Dendritic cell treated with granulocyte-macrophage colony-stimulating factor and Interleukin-4, amounts not matched to agents 40 ng/mL and 50 ng/mL, for 4 days (primary cell): ENCODE results near the gene MBNL3.

Experiments
- H3K27ac Mint-ChIP-seq: one replicate; pipeline ENCODE4 v1.8.0; 2022; ENCODE audit warnings: mild to moderate bottlenecking, mixed read lengths
- H3K27me3 Mint-ChIP-seq: one replicate; pipeline ENCODE4 v1.8.0; 2022; ENCODE audit warnings: mild to moderate bottlenecking, mixed read lengths
- H3K36me3 Mint-ChIP-seq: one replicate; pipeline ENCODE4 v1.8.0; 2022; ENCODE audit warnings: low read depth, mixed read lengths
- H3K4me1 Mint-ChIP-seq: one replicate; pipeline ENCODE4 v1.8.0; 2022; ENCODE audit warnings: low read depth, mixed read lengths
- H3K4me3 Mint-ChIP-seq: one replicate; pipeline ENCODE4 v1.8.0; 2022; ENCODE audit warnings: mild to moderate bottlenecking, moderate library complexity, mixed read lengths
- H3K9me3 Mint-ChIP-seq: one replicate; pipeline ENCODE4 v1.8.0; 2022; ENCODE audit warnings: mixed read lengths
- intact Hi-C: fragments of 100-400 bp; cut with micrococcal nuclease; formaldehyde crosslinking; loops from one replicate; pipeline ENCODE4 v1.15.0; 2022

Gene MBNL3

GRCh38 chrX:132425744-132426318, 63.0 kb downstream of the MBNL3 start:
- peaks cover 6% of the 10 kb centered on the region for H3K4me1 Mint-ChIP-seq
- no peaks in the 10 kb centered on the region for H3K27me3 Mint-ChIP-seq
- H3K9me3 Mint-ChIP-seq = no peaks in the 10 kb centered on the region
- H3K4me3 Mint-ChIP-seq = no peak overlapping the region
- no peaks in the 10 kb centered on the region for H3K36me3 Mint-ChIP-seq
- intact Hi-C loops = no loop called here
- no peak overlapping the region for H3K27ac Mint-ChIP-seq

- no peak overlapping the region for H3K27ac Mint-ChIP-seq
- peaks cover 6% of the 10 kb centered on the region for H3K4me1 Mint-ChIP-seq
- no peaks in the 10 kb centered on the region for H3K27me3 Mint-ChIP-seq
- intact Hi-C loops = no loop called here
- H3K36me3 Mint-ChIP-seq = peaks cover 7% of the 10 kb centered on the region
- H3K4me3 Mint-ChIP-seq = no peak overlapping the region
- no peaks in the 10 kb centered on the region for H3K9me3 Mint-ChIP-seq
Observed at GRCh38 chrX:132423323-132423722, 65.5 kb downstream of the MBNL3 start.

- Mint-ChIP-seq H3K36me3 (peaks cover 2% of the 10 kb centered on the region), H3K27me3 (no peaks in the 10 kb centered on the region), H3K27ac (no peak overlapping the region), H3K4me3 (no peak overlapping the region), H3K9me3 (no peaks in the 10 kb centered on the region), H3K4me1 (no peaks in the 10 kb centered on the region)
- intact Hi-C loops = no loop called here
Observed at GRCh38 chrX:132415012-132415411, 73.8 kb downstream of the MBNL3 start.

GRCh38 chrX:132414404-132414803, 74.4 kb downstream of the MBNL3 start:
- H3K27ac Mint-ChIP-seq = no peak overlapping the region

GRCh38 chrX:132413459-132413858, 75.4 kb downstream of the MBNL3 start:
- H3K4me1 Mint-ChIP-seq = no peaks in the 10 kb centered on the region
- no peaks in the 10 kb centered on the region for H3K27me3 Mint-ChIP-seq
- no peaks in the 10 kb centered on the region for H3K9me3 Mint-ChIP-seq
- intact Hi-C loops = no loop called here
- no peak overlapping the region for H3K27ac Mint-ChIP-seq
- no peaks in the 10 kb centered on the region for H3K36me3 Mint-ChIP-seq
- H3K4me3 Mint-ChIP-seq = no peak overlapping the region

More at GRCh38 chrX:132414404-132414803, 74.4 kb downstream of the MBNL3 start:
- Mint-ChIP-seq H3K4me1 (no peaks in the 10 kb centered on the region), H3K36me3 (no peaks in the 10 kb centered on the region), H3K4me3 (no peak overlapping the region), H3K27me3 (no peaks in the 10 kb centered on the region), H3K9me3 (no peaks in the 10 kb centered on the region)
- intact Hi-C loops = no loop called here

GRCh38 chrX:132412208-132412607, 76.6 kb downstream of the MBNL3 start:
- peaks cover 7% of the 10 kb centered on the region for H3K4me1 Mint-ChIP-seq
- H3K27ac Mint-ChIP-seq = no peak overlapping the region
- no peaks in the 10 kb centered on the region for H3K36me3 Mint-ChIP-seq
- no peaks in the 10 kb centered on the region for H3K27me3 Mint-ChIP-seq
- intact Hi-C loops = no loop called here
- no peaks in the 10 kb centered on the region for H3K9me3 Mint-ChIP-seq
- H3K4me3 Mint-ChIP-seq = no peak overlapping the region

GRCh38 chrX:132411310-132411977, 77.4 kb downstream of the MBNL3 start:
- Mint-ChIP-seq H3K27ac (no peak overlapping the region), H3K4me1 (peaks cover 7% of the 10 kb centered on the region), H3K4me3 (no peak overlapping the region), H3K9me3 (no peaks in the 10 kb centered on the region), H3K27me3 (no peaks in the 10 kb centered on the region), H3K36me3 (no peaks in the 10 kb centered on the region)
- intact Hi-C loops = no loop called here

- no peaks in the 10 kb centered on the region for H3K9me3 Mint-ChIP-seq
- H3K27me3 Mint-ChIP-seq = no peaks in the 10 kb centered on the region
- H3K4me3 Mint-ChIP-seq = no peak overlapping the region
- peaks cover 7% of the 10 kb centered on the region for H3K4me1 Mint-ChIP-seq
- H3K36me3 Mint-ChIP-seq = peaks cover 9% of the 10 kb centered on the region
- H3K27ac Mint-ChIP-seq = no peak overlapping the region
- intact Hi-C loops = no loop called here
Observed at GRCh38 chrX:132409780-132410556, 78.9 kb downstream of the MBNL3 start.

GRCh38 chrX:132407691-132408090, 81.1 kb downstream of the MBNL3 start:
- Mint-ChIP-seq H3K9me3 (no peaks in the 10 kb centered on the region), H3K36me3 (peaks cover 11% of the 10 kb centered on the region), H3K4me3 (no peak overlapping the region), H3K4me1 (peaks cover 7% of the 10 kb centered on the region), H3K27me3 (no peaks in the 10 kb centered on the region), H3K27ac (no peak overlapping the region)
- intact Hi-C loops = no loop called here

- intact Hi-C loops = no loop called here
- Mint-ChIP-seq H3K27me3 (no peaks in the 10 kb centered on the region), H3K4me1 (peaks cover 7% of the 10 kb centered on the region), H3K27ac (no peak overlapping the region), H3K9me3 (no peaks in the 10 kb centered on the region), H3K36me3 (peaks cover 11% of the 10 kb centered on the region), H3K4me3 (no peak overlapping the region)
Observed at GRCh38 chrX:132406106-132406505, 82.7 kb downstream of the MBNL3 start.

GRCh38 chrX:132404266-132404665, 84.6 kb downstream of the MBNL3 start:
- no peaks in the 10 kb centered on the region for H3K27me3 Mint-ChIP-seq
- intact Hi-C loops = no loop called here
- no peaks in the 10 kb centered on the region for H3K9me3 Mint-ChIP-seq
- H3K27ac Mint-ChIP-seq = no peak overlapping the region
- no peak overlapping the region for H3K4me3 Mint-ChIP-seq
- H3K36me3 Mint-ChIP-seq = peaks cover 11% of the 10 kb centered on the region
- peaks cover 7% of the 10 kb centered on the region for H3K4me1 Mint-ChIP-seq

- Mint-ChIP-seq H3K36me3 (peaks cover 11% of the 10 kb centered on the region), H3K4me3 (no peak overlapping the region), H3K4me1 (no peaks in the 10 kb centered on the region), H3K9me3 (no peaks in the 10 kb centered on the region), H3K27me3 (no peaks in the 10 kb centered on the region), H3K27ac (no peak overlapping the region)
- intact Hi-C loops = no loop called here
Observed at GRCh38 chrX:132401935-132402334, 86.9 kb downstream of the MBNL3 start.

GRCh38 chrX:132400706-132401105, 88.1 kb downstream of the MBNL3 start:
- no peaks in the 10 kb centered on the region for H3K27me3 Mint-ChIP-seq
- H3K9me3 Mint-ChIP-seq = no peaks in the 10 kb centered on the region
- H3K27ac Mint-ChIP-seq = no peak overlapping the region
- peaks cover 6% of the 10 kb centered on the region for H3K36me3 Mint-ChIP-seq
- H3K4me1 Mint-ChIP-seq = no peaks in the 10 kb centered on the region
- intact Hi-C loops = no loop called here
- H3K4me3 Mint-ChIP-seq = no peak overlapping the region

GRCh38 chrX:132395645-132396044, 93.2 kb downstream of the MBNL3 start:
- intact Hi-C loops = no loop called here
- Mint-ChIP-seq H3K9me3 (no peaks in the 10 kb centered on the region), H3K4me1 (peaks cover 10% of the 10 kb centered on the region), H3K4me3 (no peak overlapping the region), H3K27me3 (no peaks in the 10 kb centered on the region), H3K27ac (no peak overlapping the region), H3K36me3 (no peaks in the 10 kb centered on the region)
